Small intestine (tissue), 7 donors: ENCODE results near the gene SCIN. TPM values are rescaled to one million over a fixed set of nuclear protein-coding genes. Genes with fewer than 3 reads are reported as not detected.
"Not testable (repeated sequence)": the region's sequence is repeated elsewhere in the genome, so short reads cannot be mapped to it uniquely, and the experiment has no call there.

Experiments used
- DNase-seq, 2 donors: peaks; one replicate each; pipeline versions ENCODE4 v3.0.0 to v3.0.0-alpha.2; 2013
- FAIRE-seq: peaks from 2 replicates; lab custom pipeline; 2012; peaks lifted over from hg19 to GRCh38; lab: Jason Lieb, UNC
- H3K27ac ChIP-seq, 3 donors: one replicate each; pipeline ENCODE4 v1.5.1; 2013; ENCODE audit warnings: low read length in 2 of 3, mild to moderate bottlenecking in 2 of 3, control low read depth in 1 of 3, inconsistent platforms in 1 of 3, low read depth in 1 of 3, moderate library complexity in 1 of 3
- H3K27me3 ChIP-seq, 3 donors: one replicate each; pipeline ENCODE4 v1.6.1; 2013; ENCODE audit warnings: low read length in 3 of 3, inconsistent platforms in 1 of 3; ENCODE audit not compliant: control insufficient read depth in 3 of 3, insufficient read depth in 3 of 3
- H3K36me3 ChIP-seq, 3 donors: one replicate each; pipeline ENCODE4 v1.6.1; 2013; ENCODE audit warnings: low read length in 3 of 3, inconsistent platforms in 1 of 3, low read depth in 1 of 3, mild to moderate bottlenecking in 1 of 3, moderate library complexity in 1 of 3; ENCODE audit not compliant: control insufficient read depth in 3 of 3, insufficient read depth in 2 of 3
- H3K4me1 ChIP-seq, 3 donors: one replicate each; pipeline ENCODE4 v1.6.1; 2013; ENCODE audit warnings: low read length in 2 of 3, inconsistent platforms in 1 of 3, low read depth in 1 of 3, mild to moderate bottlenecking in 1 of 3, moderate library complexity in 1 of 3; ENCODE audit not compliant: control insufficient read depth in 3 of 3, insufficient read depth in 2 of 3
- H3K4me3 ChIP-seq, 3 donors: one replicate each; pipeline ENCODE4 v1.5.1; 2013; ENCODE audit warnings: low read length in 3 of 3, control low read depth in 1 of 3, inconsistent platforms in 1 of 3, low read depth in 1 of 3, mild to moderate bottlenecking in 1 of 3, moderate library complexity in 1 of 3
- H3K9me3 ChIP-seq, 2 donors: one replicate each; pipeline ENCODE4 v1.6.1; 2013; ENCODE audit warnings: low read depth in 1 of 2, low read length in 1 of 2; ENCODE audit not compliant: control insufficient read depth in 2 of 2, insufficient read depth in 1 of 2
- WGBS, 3 donors: extraction: QIAGEN DNeasy Blood & Tissue Kit; methylation state at CpG; one replicate each; pipeline ENCODE4 v1.1.7; 2013; 5-methylcytosine and 5-hydroxymethylcytosine counted together
- polyA plus RNA-seq, 4 donors: library from polyadenylated mRNA; stranded (reverse) in 3 of 4; unstranded in 1 of 4; fragments of 200-250 nt in 3 of 4; fragments of 120-200 nt in 1 of 4; gene quantifications; one replicate each; pipeline versions ENCODE4 v1.2.1 to v1.2.3, GENCODE V29; 2013
- donor health status: healthy with polysubstance abuse.
- donor health status: control.
- donor health status: control.
- donor health status: Bipolar disorder and iron deficiency.
- donor health status: healthy.

The SCIN gene
- polyA plus RNA-seq, 4 donors: 3.3 to 61.1 (median 21.2) TPM

DNA sequence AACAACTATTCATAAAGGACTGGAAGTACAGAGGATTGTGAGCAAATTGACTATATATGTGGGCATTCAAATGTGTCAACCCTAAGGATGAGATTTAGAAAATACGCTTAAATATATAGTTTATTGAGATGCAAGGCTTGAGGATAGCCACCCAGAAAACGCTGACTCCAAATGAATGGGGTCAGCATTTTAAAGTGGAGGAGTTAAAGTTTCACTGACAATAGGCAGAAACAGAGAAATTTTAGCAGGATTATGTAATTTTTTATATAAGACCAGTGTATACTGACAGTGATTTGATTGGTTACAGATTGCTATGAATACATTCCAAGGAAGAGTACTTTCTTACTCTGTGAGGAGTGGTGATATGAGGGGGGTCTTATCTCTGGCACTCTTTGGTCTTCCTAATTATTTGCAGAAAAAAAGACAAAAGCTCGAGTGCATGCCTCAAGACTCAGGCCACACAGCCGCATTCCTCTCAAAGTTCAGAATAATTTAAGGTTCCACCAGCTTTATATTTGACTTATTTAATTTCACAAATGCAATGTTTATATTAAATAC lies 78.3 kb downstream of the SCIN start:
- H3K27ac ChIP-seq: no peak overlapping the region
- no peak overlapping the region for H3K4me3 ChIP-seq
- no peaks in the 10 kb centered on the region for H3K4me1 ChIP-seq
- no peaks in the 10 kb centered on the region for H3K9me3 ChIP-seq
- FAIRE-seq (no peak), DNase-seq (no peak)
- no peaks in the 10 kb centered on the region for H3K27me3 ChIP-seq
- WGBS, 3 donors: 68 to 87% (median 84%) methylated on average over 4 of the region's 4 CpGs
- peaks cover 0 to 12% (median 0%) of the 10 kb centered on the region in 3 donors for H3K36me3 ChIP-seq

DNA sequence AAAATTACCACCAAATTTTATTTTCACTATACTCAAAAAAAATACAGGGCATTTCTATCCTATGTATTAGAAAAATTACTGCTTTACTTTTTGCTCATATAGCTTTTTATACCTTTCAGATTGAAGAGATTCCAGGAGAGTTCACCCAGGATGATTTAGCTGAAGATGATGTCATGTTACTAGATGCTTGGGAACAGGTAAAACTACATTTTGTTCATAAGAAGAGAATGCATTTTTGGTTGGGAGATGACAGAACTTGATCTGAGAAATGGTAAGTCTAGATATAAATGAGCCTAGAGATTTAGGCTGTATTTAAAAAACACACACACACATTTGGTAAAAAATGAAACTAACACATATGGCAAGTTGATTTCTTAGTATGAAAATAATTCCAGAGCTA lies 78.8 kb downstream of the SCIN start:
- Histone ChIP-seq H3K27ac (no peak overlapping the region), H3K4me3 (no peak overlapping the region)

DNA sequence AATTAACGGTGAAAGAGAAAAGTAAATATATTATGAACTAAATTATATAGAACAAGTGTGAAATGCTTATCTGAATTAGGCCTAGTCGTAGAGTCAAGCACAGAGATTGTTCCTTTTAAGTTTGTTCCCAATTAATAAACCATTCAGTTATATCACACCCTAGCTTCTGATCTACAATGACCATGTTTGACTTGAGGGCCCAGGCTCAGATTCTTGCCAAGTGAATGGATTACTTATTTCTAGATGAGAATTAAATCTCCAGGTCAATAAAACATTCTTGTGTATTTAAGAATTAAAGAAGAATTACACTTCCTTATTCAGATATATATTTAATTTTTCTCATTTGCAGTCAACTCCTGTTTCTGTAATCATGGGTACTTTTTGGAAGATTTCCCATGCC lies 79.6 kb downstream of the SCIN start:
- H3K27ac ChIP-seq: no peak overlapping the region
- 7 to 51% (median 28%) methylated on average over 2 of the region's 2 CpGs for WGBS, 3 donors
- no peak overlapping the region for H3K4me3 ChIP-seq
- no peaks in the 10 kb centered on the region for H3K9me3 ChIP-seq
- DNase-seq (peak in 1 of 2 donors; percentile 41), FAIRE-seq (no peak)
- H3K36me3 ChIP-seq: peaks cover 0 to 9% (median 0%) of the 10 kb centered on the region in 3 donors
- H3K27me3 ChIP-seq: no peaks in the 10 kb centered on the region
- no peaks in the 10 kb centered on the region for H3K4me1 ChIP-seq

More for the DNA sequence above, 78.8 kb downstream of the SCIN start:
- H3K36me3 ChIP-seq: peaks cover 0 to 9% (median 0%) of the 10 kb centered on the region in 3 donors
- H3K27me3 ChIP-seq: no peaks in the 10 kb centered on the region
- no peaks in the 10 kb centered on the region for H3K9me3 ChIP-seq
- no peak for DNase-seq
- no peaks in the 10 kb centered on the region for H3K4me1 ChIP-seq
- FAIRE-seq: no peak

DNA sequence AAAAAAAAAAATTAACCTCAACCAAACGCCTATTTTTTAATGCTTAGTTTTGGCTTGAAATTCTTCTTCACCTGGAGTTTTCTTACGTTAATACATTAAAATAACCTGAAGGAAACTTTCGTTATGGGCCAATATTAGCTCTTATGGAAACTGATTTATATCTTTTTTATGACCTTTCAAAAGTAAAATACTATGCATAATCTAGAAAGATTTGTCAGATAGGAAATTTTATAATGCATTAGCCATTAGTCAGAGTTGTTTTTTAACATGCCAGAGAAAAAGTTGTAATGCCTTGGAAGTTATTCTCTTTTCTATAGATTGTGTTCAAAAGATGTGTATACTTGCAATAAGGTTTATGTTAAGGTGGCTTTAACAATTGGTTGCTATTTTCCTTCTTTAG lies 82.6 kb downstream of the SCIN start:
- H3K27ac ChIP-seq: no peak overlapping the region
- no peak overlapping the region for H3K4me3 ChIP-seq
- DNase-seq (no peak), FAIRE-seq (no peak)
- peaks cover 0 to 11% (median 0%) of the 10 kb centered on the region in 3 donors for H3K36me3 ChIP-seq
- H3K4me1 ChIP-seq: no peaks in the 10 kb centered on the region
- no peaks in the 10 kb centered on the region for H3K9me3 ChIP-seq
- no peaks in the 10 kb centered on the region for H3K27me3 ChIP-seq
- WGBS, 3 donors: 78 to 80% (median 79%) methylated on average over 3 of the region's 3 CpGs

DNA sequence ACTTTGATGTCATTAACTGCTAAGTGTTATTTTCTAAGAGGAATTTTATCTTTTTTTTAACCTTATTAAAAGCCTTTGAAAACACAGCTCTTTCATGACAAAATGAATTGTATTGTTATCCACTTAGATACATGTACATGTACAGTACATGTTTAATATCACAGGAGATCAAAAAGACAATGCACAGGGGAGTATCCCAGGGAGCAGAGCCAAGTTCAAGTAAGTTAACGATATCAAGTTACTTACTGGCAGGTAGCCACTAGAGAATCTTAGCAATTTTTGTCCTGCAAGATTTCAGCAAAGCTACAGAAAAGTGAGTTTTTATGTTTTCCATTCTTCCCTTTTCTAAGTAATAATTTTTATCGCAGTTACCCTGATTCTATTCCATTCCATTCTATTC lies 83.0 kb downstream of the SCIN start:
- 66 to 69% (median 69%) methylated on average over 2 of the region's 2 CpGs for WGBS, 3 donors
- peaks cover 0 to 14% (median 0%) of the 10 kb centered on the region in 3 donors for H3K36me3 ChIP-seq
- H3K4me3 ChIP-seq: no peak overlapping the region
- FAIRE-seq (no peak), DNase-seq (no peak)
- H3K27ac ChIP-seq: no peak overlapping the region
- H3K4me1 ChIP-seq: no peaks in the 10 kb centered on the region
- no peaks in the 10 kb centered on the region for H3K9me3 ChIP-seq
- no peaks in the 10 kb centered on the region for H3K27me3 ChIP-seq

DNA sequence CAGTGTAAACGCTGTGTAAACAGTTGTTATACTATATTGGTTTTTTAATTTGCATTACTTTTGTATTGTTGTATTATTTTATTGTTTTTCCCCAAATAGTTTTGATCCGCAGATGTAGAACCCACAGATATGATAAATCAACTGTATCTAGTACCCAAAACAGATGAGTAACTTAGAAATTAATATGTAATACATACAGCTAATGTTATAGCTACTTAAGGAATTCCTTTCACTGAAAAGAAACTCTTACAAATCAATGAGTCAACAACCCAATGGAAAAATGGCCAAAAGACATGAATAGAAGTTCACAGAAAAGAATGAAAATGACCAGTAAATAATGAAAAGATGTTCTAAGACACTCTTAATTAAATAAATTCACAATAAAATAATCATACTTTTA lies 84.6 kb downstream of the SCIN start:
- DNase-seq (no peak), FAIRE-seq (no peak)
- Histone ChIP-seq H3K4me3 (no peak overlapping the region), H3K27ac (no peak overlapping the region), H3K9me3 (no peaks in the 10 kb centered on the region), H3K27me3 (no peaks in the 10 kb centered on the region), H3K4me1 (no peaks in the 10 kb centered on the region), H3K36me3 (peaks cover 0 to 12% (median 0%) of the 10 kb centered on the region in 3 donors)
- WGBS, 3 donors: 92 to 97% (median 93%) methylated on average over 2 of the region's 2 CpGs

DNA sequence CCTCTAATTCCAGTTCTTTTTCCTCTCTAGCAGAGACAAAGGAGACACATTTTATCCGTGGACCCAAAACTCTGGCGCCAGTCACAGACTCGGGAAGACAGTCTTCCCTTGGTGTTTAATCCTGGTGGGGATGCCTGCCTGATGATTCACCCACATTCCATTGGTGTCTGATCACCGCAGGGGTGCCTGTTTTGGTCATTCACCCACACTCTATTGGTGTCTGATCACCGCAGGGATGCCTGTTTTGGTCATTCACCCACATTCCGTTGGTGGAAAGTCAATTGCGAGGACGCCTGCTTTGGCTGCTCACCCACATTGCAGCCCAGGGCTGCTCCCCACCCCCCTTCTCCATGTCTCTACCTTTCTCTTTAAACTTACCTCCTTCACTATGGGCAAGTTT lies 89.9 kb downstream of the SCIN start:
- H3K4me3 ChIP-seq, FAIRE-seq, H3K9me3 ChIP-seq, H3K4me1 ChIP-seq, H3K36me3 ChIP-seq, DNase-seq, H3K27me3 ChIP-seq, H3K27ac ChIP-seq: not testable (repeated sequence)
- WGBS, 3 donors: 81 to 88% (median 86%) methylated on average over 8 of the region's 8 CpGs

DNA sequence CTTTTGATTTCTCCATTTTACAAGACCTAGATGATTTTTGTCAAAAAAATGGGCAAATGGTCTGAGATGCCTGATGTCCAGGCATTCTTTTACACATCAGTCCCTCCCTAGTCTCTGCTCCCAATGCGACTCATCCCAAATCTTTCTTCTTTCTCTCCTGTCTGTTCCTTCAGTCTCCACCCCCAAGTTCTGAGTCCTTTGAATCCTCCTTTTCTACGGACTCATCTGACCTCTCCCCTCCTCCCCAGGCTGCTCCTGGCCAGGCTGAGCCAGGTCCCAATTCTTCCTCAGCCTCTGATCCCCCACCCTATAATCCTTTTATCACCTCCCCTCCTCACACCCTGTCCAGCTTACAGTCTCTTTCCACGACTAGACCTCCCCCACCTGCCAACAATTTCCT lies 90.5 kb downstream of the SCIN start:
- H3K36me3 ChIP-seq, H3K9me3 ChIP-seq, H3K4me1 ChIP-seq, H3K4me3 ChIP-seq, FAIRE-seq, H3K27ac ChIP-seq, H3K27me3 ChIP-seq, DNase-seq: not testable (repeated sequence)
- WGBS, 3 donors: 72 to 80% (median 77%) methylated on average over 3 of the region's 3 CpGs

DNA sequence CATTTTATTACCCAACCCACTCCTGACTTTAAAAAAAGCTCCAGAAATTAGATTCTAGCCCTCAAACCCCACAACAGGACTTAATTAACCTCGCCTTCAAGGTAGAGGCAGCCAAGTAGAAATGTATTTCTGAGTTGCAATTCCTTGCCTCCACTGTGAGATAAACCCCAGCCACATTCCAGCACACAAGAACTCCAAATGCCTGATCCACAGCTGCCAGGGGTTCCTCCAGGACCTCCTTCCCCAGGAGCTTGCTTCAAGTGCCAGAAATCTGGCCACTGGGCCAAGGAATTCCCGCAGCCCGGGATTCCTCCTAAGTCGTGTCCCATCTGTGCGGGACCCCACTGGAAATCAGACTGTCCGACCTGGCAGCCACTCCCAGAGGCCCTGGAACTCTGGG lies 91.1 kb downstream of the SCIN start:
- no peak overlapping the region for H3K4me3 ChIP-seq
- WGBS, 3 donors: 79 to 90% (median 87%) methylated on average over 6 of the region's 6 CpGs
- DNase-seq: no peak
- H3K36me3 ChIP-seq: peaks cover 0 to 3% (median 0%) of the 10 kb centered on the region in 3 donors
- H3K27me3 ChIP-seq: no peaks in the 10 kb centered on the region
- H3K9me3 ChIP-seq: no peaks in the 10 kb centered on the region
- H3K4me1 ChIP-seq: no peaks in the 10 kb centered on the region
- FAIRE-seq: no peak
- H3K27ac ChIP-seq: no peak overlapping the region
